HCT116 (cell line): ENCODE measurements around the gene CYSTM1. TPM values are rescaled to one million over a fixed set of nuclear protein-coding genes. Genes with fewer than 3 reads are reported as not detected.

Experiments
- ATAC-seq: fragments of 200-7000 bp; cut with Tn5 transposase; 2 replicates; pipeline ENCODE4 v1.9.1; 2020; ENCODE audit warnings: mild to moderate bottlenecking, moderate library complexity
- BruUV-seq: library from RNA; stranded (reverse); fragments of 400-500 nt; replicated peaks from 2 replicates; lab custom pipeline; 2021; lab: Mats Ljungman, UMichigan
- CTCF ChIA-PET: fragments of 300-600 bp; sonication (Branson Sonifier 250); formaldehyde crosslinking; loops from one replicate; lab custom pipeline; 2021; ENCODE audit warnings: antibody characterized with exemption; lab: Charles Lee
- POLR2A ChIA-PET: fragments of 300-600, 350-600 bp; sonication (Branson Sonifier 250); formaldehyde crosslinking; loops from one replicate; lab custom pipeline; 2021; ENCODE audit warnings: antibody characterized with exemption; lab: Charles Lee
- RAD21 ChIA-PET, 2 experiments: fragments of 300-600 bp; sonication (Branson Sonifier 250); formaldehyde crosslinking; loops; one replicate each; lab custom pipeline; 2023; ENCODE audit warnings: low total read pairs in 2 of 2; ENCODE audit not compliant: uncharacterized antibody in 2 of 2, unreplicated experiment in 2 of 2, low non-redundant PET in 1 of 2; lab: Charles Lee
- DNase-seq: peaks from one replicate; pipeline ENCODE4 v3.0.0-alpha.2; 2010; ENCODE audit warnings: low read depth, low spot score
- H2AFZ ChIP-seq: fragments of 200-600 bp; shearing (Covaris generic), sonication (generic); 2 replicates; pipeline ENCODE4 v1.6.1; 2017; ENCODE audit warnings: low read depth, mixed run types, mixed read lengths, antibody characterized with exemption, low read length; ENCODE audit not compliant: poor library complexity, severe bottlenecking
- H3K27ac ChIP-seq: 2 replicates; pipeline ENCODE4 v1.5.1; 2012; ENCODE audit warnings: low read depth, low read length
- H3K27me3 ChIP-seq: fragments of 200-600 bp; sonication (generic); 2 replicates; pipeline ENCODE4 v1.6.1; 2016; ENCODE audit warnings: mixed run types, low read length, mixed read lengths; ENCODE audit not compliant: insufficient read depth
- H3K36me3 ChIP-seq, 2 experiments: fragments of 200-500 bp in 1 of 2; fragments of 200-600 bp in 1 of 2; sonication (Bioruptor generic) in 1 of 2; sonication (generic) in 1 of 2; 2 replicates each; pipeline versions ENCODE4 v1.5.1 to v1.6.1; 2014 to 2016; ENCODE audit warnings: low read length in 2 of 2, inconsistent platforms in 1 of 2, mixed read lengths in 1 of 2, mixed run types in 1 of 2; ENCODE audit not compliant: insufficient read depth in 2 of 2, control insufficient read depth in 1 of 2
- H3K4me1 ChIP-seq, 2 experiments: fragments of 200-600 bp in 1 of 2; sonication (generic) in 1 of 2; 2 replicates each; pipeline versions ENCODE4 v1.5.1 to v1.6.1; 2012 to 2017; ENCODE audit warnings: low read length in 2 of 2, inconsistent platforms in 1 of 2, mild to moderate bottlenecking in 1 of 2, mixed read lengths in 1 of 2, mixed run types in 1 of 2, moderate library complexity in 1 of 2; ENCODE audit not compliant: insufficient read depth in 2 of 2, control insufficient read depth in 1 of 2
- H3K4me2 ChIP-seq: fragments of 200-600 bp; sonication (generic); 2 replicates; pipeline ENCODE4 v1.6.1; 2017; ENCODE audit warnings: mixed run types, low read length, mixed read lengths
- H3K4me3 ChIP-seq, 2 experiments: fragments of 200-600 bp in 1 of 2; sonication (generic) in 1 of 2; replicated peaks in 1 of 2; 2 replicates each; pipeline ENCODE4 v1.5.1; 2011 to 2016; ENCODE audit warnings: low read length in 2 of 2, control low read depth in 1 of 2, low read depth in 1 of 2, mild to moderate bottlenecking in 1 of 2, mixed read lengths in 1 of 2, mixed run types in 1 of 2
- H3K79me2 ChIP-seq: fragments of 200-600 bp; sonication (generic); 2 replicates; pipeline ENCODE4 v1.6.1; 2017; ENCODE audit warnings: mild to moderate bottlenecking, mixed run types, low read length, moderate library complexity, mixed read lengths; ENCODE audit not compliant: insufficient read depth
- H3K9ac ChIP-seq: fragments of 200-600 bp; sonication (generic); 2 replicates; pipeline ENCODE4 v1.6.1; 2016; ENCODE audit warnings: low read length, mixed read lengths
- H3K9me2 ChIP-seq: fragments of 200-600 bp; sonication (generic), shearing (Covaris generic); 2 replicates; pipeline ENCODE4 v1.6.1; 2017; ENCODE audit warnings: mixed run types, mild to moderate bottlenecking, moderate library complexity; ENCODE audit not compliant: insufficient read depth
- H3K9me3 ChIP-seq, 2 experiments: fragments of 200-500 bp in 1 of 2; fragments of 200-600 bp in 1 of 2; sonication (Bioruptor generic) in 1 of 2; sonication (generic) in 1 of 2; 2 replicates each; pipeline ENCODE4 v1.6.1; 2014 to 2017; ENCODE audit warnings: low read length in 2 of 2, mixed read lengths in 2 of 2, inconsistent platforms in 1 of 2, low read depth in 1 of 2, mild to moderate bottlenecking in 1 of 2, mixed run types in 1 of 2, moderate library complexity in 1 of 2; ENCODE audit not compliant: control insufficient read depth in 1 of 2, insufficient read depth in 1 of 2
- H4K20me1 ChIP-seq: fragments of 200-600 bp; sonication (generic), shearing (Covaris generic); 2 replicates; pipeline ENCODE4 v1.6.1; 2017; ENCODE audit warnings: mixed run types, mild to moderate bottlenecking, moderate library complexity; ENCODE audit not compliant: insufficient read depth
- CEBPB ChIP-seq: IDR thresholded peaks from 2 replicates; pipeline ENCODE4 v1.6.1; 2012; ENCODE audit warnings: low read depth
- EZH2 ChIP-seq: fragments of 200-600 bp; sonication (generic); IDR thresholded peaks from 2 replicates; pipeline ENCODE4 v1.6.1; 2017; ENCODE audit warnings: antibody characterized with exemption, mixed run types
- POLR2AphosphoS5 ChIP-seq: IDR thresholded peaks from 2 replicates; pipeline ENCODE4 v1.6.1; 2011; ENCODE audit warnings: mild to moderate bottlenecking, low read depth, low read length, moderate library complexity
- RAD21 ChIP-seq: IDR thresholded peaks from 2 replicates; pipeline ENCODE4 v1.6.1; 2012; ENCODE audit warnings: low read depth, mild to moderate bottlenecking
- SRF ChIP-seq: IDR thresholded peaks from 2 replicates; pipeline ENCODE4 v1.6.1; 2012; ENCODE audit warnings: low read depth
- intact Hi-C: fragments of 100-400 bp; cut with micrococcal nuclease; formaldehyde crosslinking; loops from 2 replicates; pipeline ENCODE4 v1.10.0; 2022
- total RNA-seq: library from RNA; stranded (reverse); gene quantifications from one replicate; pipeline ENCODE4 v1.2.1, GENCODE V29; 2021; ENCODE audit not compliant: unreplicated experiment
- TF ChIP-seq, protein P1 (sequence below): IDR thresholded peaks from 2 replicates; pipeline ENCODE4 v1.6.1; 2012; ENCODE audit warnings: low read depth
- TF ChIP-seq, protein P2 (sequence below), 3 experiments: fragments of 200-600 bp in 1 of 3; sonication (generic) in 1 of 3; IDR thresholded peaks in 2 of 3; conservative IDR thresholded peaks in 1 of 3; 2 replicates each; pipeline ENCODE4 v1.5.1; 2012 to 2017; ENCODE audit warnings: low read depth in 2 of 3, low read length in 2 of 3, antibody characterized with exemption in 1 of 3, borderline replicate concordance in 1 of 3, control low read depth in 1 of 3, mild to moderate bottlenecking in 1 of 3, mixed read lengths in 1 of 3, mixed run types in 1 of 3, moderate library complexity in 1 of 3; ENCODE audit not compliant: insufficient read depth in 1 of 3
- TF ChIP-seq, protein P3 (sequence below): IDR thresholded peaks from 2 replicates; pipeline ENCODE4 v1.6.1; 2012

Gene CYSTM1
- total RNA-seq, 1 experiment from 2014 or later: 56.0 TPM

DNA sequence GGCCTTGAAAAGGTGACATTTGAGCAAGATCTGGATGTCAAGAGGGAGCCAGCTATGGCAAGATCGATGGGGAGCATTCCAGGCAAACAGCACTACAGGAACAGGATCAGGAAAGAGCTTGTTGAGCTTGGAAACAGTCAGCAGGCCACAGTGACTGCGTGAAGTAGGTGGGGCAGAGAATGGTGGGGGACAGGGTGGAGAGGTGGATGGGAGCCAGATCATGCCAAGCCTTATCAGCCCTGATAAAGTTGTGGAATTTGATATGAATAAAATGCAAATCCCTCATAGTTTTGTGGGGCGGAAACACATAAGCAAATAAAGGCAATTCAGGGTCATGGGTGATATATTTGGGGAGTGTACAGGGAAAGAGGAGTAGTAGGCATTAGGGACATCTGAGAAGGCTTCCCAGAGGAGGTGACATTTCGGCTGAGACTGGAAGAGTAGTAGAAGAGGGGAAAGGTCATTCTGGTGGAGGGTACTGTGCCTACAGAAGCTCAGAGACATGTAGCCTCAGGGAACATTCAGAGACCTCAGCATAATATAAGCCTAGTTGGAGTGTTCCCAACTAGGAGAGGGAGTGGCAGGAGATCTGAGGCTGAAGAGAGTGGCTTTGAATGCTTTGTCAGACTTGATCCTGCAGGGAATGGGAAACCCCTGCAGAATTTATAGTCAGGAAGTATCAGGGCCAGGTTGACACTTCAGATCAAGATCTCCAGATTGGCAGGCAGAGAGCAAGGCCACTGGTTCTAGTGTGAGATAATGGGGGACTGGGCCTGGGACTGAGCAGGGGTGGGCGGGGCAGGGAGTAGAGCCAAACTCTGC is 9.7 kb upstream of the CYSTM1 start:
- Histone ChIP-seq H3K4me3 (no peak overlapping the region), H3K79me2 (no peaks in the 10 kb centered on the region), H3K9ac (no peak overlapping the region), H3K27me3 (no peaks in the 10 kb centered on the region), H3K27ac (no peak overlapping the region), H3K9me3 (no peaks in the 10 kb centered on the region), H3K9me2 (no peaks in the 10 kb centered on the region), H4K20me1 (no peaks in the 10 kb centered on the region), H3K36me3 (no peaks in the 10 kb centered on the region), H3K4me2 (no peak overlapping the region), H2AFZ (no peak overlapping the region), H3K4me1 (peaks cover 2 to 13% of the 10 kb centered on the region in 2 experiments; a peak in 2 of 4 replicates)
- ATAC-seq (no peak), DNase-seq (no peak)
- ChIA-PET CTCF (interaction anchor here (0.6 kb wide), 1 partner anchor 80 kb away, joined by 4 read pairs; no protein-coding TSS in a partner anchor), POLR2A (interaction anchor here (1.0 kb wide), 1 partner anchor 9 kb away, joined by 3 read pairs; the partner anchor contains the start of gene CYSTM1), RAD21 (no interaction called here)
- intact Hi-C loops: no loop called here
- BruUV-seq: no TSS peak
- TF ChIP-seq EZH2: no peak
- TF ChIP-seq, protein P1, sequence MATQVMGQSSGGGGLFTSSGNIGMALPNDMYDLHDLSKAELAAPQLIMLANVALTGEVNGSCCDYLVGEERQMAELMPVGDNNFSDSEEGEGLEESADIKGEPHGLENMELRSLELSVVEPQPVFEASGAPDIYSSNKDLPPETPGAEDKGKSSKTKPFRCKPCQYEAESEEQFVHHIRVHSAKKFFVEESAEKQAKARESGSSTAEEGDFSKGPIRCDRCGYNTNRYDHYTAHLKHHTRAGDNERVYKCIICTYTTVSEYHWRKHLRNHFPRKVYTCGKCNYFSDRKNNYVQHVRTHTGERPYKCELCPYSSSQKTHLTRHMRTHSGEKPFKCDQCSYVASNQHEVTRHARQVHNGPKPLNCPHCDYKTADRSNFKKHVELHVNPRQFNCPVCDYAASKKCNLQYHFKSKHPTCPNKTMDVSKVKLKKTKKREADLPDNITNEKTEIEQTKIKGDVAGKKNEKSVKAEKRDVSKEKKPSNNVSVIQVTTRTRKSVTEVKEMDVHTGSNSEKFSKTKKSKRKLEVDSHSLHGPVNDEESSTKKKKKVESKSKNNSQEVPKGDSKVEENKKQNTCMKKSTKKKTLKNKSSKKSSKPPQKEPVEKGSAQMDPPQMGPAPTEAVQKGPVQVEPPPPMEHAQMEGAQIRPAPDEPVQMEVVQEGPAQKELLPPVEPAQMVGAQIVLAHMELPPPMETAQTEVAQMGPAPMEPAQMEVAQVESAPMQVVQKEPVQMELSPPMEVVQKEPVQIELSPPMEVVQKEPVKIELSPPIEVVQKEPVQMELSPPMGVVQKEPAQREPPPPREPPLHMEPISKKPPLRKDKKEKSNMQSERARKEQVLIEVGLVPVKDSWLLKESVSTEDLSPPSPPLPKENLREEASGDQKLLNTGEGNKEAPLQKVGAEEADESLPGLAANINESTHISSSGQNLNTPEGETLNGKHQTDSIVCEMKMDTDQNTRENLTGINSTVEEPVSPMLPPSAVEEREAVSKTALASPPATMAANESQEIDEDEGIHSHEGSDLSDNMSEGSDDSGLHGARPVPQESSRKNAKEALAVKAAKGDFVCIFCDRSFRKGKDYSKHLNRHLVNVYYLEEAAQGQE: no peak
- TF ChIP-seq RAD21: no peak
- TF ChIP-seq SRF: no peak
- TF ChIP-seq, protein P2, sequence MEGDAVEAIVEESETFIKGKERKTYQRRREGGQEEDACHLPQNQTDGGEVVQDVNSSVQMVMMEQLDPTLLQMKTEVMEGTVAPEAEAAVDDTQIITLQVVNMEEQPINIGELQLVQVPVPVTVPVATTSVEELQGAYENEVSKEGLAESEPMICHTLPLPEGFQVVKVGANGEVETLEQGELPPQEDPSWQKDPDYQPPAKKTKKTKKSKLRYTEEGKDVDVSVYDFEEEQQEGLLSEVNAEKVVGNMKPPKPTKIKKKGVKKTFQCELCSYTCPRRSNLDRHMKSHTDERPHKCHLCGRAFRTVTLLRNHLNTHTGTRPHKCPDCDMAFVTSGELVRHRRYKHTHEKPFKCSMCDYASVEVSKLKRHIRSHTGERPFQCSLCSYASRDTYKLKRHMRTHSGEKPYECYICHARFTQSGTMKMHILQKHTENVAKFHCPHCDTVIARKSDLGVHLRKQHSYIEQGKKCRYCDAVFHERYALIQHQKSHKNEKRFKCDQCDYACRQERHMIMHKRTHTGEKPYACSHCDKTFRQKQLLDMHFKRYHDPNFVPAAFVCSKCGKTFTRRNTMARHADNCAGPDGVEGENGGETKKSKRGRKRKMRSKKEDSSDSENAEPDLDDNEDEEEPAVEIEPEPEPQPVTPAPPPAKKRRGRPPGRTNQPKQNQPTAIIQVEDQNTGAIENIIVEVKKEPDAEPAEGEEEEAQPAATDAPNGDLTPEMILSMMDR (IDR thresholded peaks at IDR 0.05 in 2 of 3, conservative IDR thresholded peaks at IDR 0.05 in 1 of 3; ENCODE audit: borderline replicate concordance in 1 of 3, insufficient read depth in 1 of 3, low read depth in 2 of 3, low read length in 2 of 3): no peak
- TF ChIP-seq, protein P3, sequence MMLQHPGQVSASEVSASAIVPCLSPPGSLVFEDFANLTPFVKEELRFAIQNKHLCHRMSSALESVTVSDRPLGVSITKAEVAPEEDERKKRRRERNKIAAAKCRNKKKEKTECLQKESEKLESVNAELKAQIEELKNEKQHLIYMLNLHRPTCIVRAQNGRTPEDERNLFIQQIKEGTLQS: no peak
- TF ChIP-seq POLR2AphosphoS5: no peak
- no peak for TF ChIP-seq CEBPB
